HG02938 (cell line): Measurements from ENCODE around the gene COTL1.
"Not testable (repeated sequence)": the region's sequence is repeated elsewhere in the genome, so short reads cannot be mapped to it uniquely, and the experiment has no call there.

Experiments
- ATAC-seq: cut with Tn5 transposase; IDR thresholded peaks from one replicate; pipeline ENCODE4 v1.9.1; 2021; ENCODE audit warnings: mild to moderate bottlenecking, moderate library complexity; ENCODE audit not compliant: unreplicated experiment

COTL1 gene

DNA sequence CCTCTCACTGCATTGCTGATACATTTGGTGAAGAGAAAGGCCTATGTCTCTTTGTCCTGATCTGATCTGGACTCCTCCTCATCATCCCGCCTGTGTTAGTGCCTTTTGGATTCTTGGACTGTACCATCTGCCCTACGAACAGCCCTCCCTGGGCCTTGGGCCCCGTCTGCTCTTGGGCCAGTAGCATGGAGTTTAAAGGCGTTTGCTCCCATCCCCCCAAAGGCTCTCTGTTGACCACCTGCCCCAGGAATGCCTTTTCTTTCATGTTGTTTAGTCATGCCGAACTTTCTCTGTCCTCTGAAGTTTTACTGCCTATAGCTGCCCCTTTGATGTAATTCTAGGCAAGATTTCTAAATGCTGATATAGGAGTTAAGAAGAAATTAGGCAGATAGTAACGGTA lies 82.5 kb downstream of the COTL1 start:
- no peak for ATAC-seq

DNA sequence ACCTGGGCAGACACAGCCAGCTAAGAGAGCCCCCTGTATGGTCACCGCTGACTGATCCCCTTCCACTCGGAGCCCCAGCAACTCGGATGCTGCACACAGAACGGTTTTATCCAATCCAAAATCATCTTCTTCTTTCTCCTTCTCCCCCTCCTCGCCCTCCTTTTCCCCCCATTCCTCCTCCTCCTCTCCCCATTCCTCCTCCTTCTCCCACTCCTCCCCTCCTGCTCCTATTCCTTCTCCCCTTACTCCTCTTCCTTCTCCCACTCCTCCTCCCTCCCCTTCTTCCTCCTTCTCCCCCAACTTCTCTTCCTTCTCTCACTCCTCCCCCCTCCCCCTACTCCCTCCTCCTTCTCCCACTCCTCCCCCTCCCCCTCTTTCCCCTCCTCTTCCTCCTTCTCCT lies 83.1 kb downstream of the COTL1 start:
- no peak for ATAC-seq

DNA sequence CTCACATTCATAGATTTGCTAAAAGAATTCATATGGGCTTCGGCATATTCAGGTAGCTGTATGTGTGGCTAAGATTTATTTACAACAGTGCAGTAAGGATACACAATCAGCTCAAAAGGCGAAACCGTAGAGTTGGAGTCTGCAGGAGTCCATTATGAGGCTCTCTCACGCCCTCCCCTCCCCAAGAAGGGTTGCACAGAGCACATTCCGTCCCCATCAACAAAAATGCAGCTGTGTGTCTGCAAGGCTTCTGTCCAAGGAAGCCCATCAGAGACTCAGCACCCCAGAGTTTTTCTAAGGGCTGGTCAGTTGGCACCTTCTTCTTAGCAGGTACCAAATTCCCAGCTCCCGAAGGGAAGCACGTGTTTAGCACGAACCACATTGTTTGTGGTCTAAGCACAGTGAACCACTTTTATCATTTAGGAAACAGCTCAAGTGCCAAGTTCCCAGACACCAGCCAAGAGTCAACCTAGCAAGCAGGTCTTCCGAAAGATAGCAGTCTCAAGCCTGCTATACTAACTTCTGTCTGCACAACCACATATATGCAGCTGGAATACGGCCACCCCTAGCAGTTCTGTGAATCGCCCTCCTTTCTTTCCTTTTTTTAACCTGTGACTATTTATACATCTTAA lies 84.9 kb downstream of the COTL1 start:
- no peak for ATAC-seq

DNA sequence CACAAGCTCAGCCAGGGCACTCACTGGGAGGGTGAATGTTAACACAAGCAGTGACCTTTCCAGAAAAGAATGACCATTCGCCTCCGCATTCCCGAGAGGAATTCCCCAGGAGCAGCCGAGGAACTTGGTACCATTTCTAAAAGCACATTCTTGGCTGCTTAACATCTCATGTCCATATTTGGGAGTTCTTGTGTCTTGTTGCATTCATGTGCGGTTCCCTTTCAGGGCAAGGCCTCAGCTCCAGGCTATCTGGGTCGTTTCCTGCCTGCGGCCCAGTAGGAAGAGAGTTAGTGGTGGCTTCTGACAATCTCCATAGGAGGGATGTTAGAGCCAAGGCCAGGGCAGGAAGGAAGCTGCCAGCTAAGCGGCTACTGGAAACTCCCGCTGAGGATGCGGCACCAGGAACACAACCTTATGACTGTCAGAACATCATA lies 85.6 kb downstream of the COTL1 start:
- no peak for ATAC-seq

DNA sequence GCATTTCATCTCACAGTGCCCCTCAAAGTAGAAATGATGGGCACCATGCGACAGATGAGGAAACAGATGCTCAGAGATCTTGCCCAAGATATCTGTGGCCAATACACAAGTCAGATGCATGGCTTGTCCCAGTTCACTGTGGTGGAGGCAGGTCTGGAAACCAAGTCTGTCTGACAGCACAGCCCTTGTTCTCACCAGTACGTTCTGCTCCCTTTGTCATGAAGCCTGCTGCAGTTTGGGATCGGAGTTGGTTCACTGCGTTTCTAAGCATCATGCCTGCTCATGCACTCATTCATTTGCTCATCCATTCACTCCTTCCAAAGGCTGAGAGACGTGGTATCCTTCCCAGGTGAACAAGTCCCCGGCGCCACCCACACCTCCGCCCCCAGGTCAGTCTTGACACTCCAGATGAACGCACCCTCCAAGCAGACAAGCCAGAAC lies 86.2 kb downstream of the COTL1 start:
- ATAC-seq: no peak

DNA sequence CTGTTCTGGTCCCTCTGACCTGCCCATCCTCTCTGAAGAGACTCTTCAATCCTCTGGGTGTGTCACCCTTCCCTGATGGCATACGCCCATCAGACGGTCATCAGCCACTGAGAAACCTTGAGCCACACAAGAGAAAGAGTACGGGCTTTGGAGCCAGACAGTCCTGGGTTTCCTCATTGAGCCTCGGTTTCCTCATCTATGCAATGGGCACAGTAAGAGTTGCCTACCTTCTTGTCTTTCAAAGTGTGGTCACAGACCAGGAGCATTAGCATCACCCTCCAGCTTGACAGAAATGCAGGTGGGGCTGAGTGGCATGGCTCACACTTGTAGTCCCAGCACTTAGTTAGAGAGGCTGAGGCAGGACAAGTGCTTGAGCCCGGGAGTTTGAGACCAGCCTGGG lies 87.3 kb downstream of the COTL1 start:
- ATAC-seq: no peak

DNA sequence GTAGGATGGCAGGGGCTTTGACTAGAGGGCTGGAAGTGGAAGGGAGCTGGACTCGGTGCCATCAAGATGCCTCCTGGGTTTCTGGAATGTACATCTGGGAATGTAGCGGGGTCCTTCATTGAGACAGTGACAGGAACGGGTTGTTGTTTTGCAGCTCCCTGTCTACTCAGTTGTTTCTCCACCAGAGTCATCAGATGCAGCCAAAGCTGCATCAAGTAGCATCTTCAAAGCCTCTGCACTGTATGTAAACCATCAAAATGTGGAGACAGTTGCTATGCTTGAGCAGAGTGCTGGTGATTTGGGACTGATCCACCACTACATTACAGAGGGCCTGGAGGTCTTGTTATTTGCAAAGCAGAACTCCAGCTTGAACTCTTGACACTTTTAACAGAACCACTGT lies 88.3 kb downstream of the COTL1 start:
- ATAC-seq: no peak

DNA sequence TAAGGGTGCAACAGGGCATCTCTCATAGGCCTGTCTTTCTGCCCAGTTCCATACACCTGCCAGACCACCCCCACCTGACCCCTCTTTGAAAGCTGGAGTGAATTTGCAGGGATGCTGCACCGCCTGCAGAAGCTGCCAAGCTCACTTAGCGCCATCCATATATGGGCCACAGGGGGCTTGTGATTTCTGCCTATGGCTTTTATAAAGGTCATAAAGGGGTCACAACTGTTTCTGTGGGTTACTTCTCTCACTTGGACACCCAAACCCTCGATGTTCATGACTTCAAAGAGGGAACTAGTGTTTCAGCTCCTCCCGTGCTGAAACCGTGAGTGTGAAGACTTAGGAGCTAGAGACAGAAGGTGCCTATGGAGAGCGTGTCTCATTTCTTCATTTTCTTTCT lies 89.6 kb downstream of the COTL1 start:
- ATAC-seq: no peak

DNA sequence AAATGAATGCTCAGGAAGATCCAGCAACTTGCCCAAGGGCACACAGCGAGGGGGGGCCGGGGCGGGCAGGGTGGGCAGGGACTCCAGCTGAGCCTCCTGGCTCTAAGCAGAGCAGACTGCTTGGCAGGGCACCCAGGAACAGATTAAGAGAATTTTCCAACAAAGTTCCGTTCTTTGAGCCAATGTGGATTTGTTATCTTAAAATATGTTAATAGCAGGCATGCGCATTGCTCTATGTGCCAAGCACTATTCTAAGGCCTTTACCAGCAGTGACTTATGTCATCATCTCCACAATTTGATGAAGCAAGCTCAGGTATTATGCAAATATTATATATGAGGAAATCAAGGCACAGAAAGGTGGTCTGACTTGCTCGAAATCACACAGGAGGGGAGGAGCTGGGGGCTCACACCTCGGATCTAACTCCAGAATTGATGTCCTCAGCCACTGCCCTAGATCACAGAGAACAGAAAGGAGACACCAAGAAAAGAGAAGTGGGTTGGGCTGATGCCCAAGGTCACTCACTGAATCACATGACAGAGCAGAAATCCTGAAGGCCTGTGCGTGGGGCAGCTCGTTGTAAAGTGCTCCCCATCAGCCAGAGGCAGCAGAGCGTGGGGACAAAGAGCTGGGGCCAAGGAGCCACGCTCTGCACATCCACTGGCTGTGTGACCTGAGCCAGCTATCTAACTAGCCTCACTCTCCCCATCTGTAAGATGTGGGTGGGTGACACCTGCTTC lies 90.2 kb downstream of the COTL1 start:
- no peak for ATAC-seq

DNA sequence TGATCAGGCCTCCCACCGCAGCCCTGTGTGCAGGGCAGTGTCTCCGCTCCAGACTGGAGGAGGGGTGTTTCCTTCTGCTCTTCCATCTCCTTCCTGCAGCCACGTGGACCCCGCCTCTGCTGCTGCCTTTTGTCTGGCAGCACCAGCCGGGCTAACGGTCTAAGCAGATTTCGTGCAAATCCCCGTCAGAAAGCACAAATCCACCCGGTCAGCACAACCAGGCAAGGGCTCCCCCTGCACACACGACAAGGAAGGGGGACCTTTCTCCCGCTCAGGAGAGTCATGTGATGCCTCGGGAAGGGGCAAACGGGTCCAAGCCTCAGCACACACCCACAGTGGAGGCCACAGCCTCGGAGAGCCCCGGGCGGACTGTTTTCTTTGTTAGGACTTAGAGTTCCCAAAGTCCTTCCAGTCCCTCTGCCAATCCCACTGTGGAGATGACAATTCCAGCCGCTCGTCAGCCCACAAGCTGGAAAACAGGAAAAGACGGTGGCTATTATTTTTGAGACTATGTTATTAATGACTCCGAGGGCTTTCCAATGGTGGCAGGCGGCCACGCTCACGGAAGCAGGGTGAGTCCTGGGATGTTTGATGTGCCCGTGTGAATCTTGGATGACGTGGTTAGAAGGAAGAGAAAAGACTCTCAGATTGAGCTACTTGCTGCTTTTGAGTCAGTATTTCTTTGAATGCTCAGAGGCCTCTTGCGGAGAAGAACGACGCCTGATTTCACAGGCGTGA lies 90.9 kb downstream of the COTL1 start:
- no peak for ATAC-seq

DNA sequence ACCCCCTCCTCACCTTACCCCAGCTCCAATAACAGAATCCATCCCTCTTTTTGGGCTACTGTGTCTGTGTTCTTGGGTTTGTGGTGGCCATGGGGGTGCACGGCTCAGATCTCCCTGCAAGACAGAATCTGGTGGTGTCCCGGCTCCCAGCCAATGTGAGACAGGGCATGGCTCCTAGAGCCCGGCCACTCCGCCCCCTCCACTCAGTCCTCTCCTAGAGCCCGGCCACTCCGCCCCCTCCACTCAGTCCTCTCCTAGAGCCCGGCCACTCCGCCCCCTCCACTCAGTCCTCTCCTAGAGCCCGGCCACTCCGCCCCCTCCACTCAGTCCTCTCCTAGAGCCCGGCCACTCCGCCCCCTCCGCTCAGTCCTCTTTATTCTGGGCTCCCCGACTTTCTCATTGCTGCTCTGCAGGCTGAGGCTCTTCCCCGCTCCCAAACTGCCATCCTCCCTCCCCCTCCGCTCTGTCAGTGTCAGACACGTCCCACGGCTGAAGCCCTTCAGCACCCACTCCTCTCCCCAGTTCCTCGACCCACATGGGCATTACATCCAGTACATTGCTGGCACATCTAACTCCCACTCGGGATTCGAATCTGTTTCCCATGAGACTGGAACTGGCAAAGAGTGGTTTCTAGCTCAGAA lies 92.8 kb downstream of the COTL1 start:
- ATAC-seq: not testable (repeated sequence)

DNA sequence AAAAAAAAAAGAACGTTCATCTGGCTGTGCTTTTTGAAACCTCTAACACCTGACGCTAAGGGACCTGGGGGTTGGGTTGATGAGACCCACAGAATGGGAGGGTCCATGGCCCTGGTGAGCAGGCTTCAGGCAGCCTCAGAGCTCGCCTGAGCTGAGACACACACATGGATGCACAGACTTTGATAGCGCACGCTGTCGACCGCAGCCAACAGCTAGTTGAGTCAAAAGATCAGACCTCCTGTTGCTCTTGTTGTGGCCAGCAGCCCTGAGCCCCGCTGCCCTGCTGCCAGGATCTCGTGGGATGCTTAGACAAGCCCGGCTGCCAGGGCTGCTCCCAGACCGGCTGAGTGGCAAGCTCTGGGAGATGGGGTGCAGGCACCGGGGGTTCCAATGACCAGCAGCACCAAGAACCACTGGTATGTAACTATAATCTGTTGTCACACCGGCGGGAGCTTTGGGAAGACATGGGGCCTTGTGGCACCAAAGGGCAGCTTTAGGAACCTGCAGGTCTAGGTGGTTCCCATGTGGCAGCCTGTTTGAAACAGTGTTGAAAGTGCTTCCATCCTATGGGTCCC lies 93.4 kb downstream of the COTL1 start:
- ATAC-seq: no peak

DNA sequence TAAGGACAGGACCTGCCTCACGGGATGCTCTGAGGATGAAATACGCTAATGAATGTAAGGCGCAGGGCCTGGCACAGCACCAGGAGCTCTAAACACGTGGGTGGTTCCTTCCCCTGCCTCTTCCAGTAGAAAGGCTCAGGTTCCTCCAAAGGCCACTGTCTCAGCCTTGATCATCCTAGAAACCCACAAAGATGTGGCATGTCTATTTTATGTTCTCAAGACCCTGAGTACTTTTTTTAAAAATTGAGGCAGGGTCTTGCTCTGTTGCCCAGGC lies 96.4 kb downstream of the COTL1 start:
- ATAC-seq: no peak

DNA sequence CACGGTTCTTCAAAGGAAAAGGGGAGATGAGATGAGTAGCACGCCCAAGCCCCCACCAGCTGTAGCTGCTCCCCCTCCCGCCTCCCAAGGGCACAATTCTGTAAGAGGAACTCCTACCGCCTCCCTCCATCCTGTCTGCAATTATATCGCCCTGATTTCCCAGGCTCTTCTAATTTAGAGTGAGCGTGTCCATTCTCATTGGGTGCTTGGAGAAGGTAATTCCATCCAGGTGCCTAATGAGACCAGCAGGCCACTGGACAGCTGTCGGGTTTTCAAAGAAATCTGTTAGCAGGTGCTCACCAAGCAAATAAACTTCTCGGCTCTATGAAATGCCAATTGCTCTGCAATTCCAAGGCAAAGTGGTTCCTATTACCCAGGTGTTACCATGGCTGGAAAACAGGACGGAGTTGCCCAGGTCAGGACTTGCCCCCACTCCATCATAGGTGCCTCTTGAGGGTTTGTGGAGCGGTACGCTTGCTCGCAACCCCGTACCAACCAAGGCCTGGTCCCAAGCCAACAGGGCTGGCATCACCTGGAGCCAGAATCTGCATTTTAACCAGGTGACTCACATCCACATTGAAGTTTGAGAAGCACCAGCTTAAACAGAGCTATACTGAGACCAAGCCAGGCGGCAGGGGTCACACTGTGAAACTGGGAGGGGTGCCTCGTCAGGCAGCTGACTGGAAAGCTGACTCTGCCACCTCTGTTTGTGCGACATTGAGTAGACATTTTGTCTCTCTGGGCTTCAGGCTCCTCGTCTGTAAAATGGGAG lies 97.0 kb downstream of the COTL1 start:
- ATAC-seq: no peak

DNA sequence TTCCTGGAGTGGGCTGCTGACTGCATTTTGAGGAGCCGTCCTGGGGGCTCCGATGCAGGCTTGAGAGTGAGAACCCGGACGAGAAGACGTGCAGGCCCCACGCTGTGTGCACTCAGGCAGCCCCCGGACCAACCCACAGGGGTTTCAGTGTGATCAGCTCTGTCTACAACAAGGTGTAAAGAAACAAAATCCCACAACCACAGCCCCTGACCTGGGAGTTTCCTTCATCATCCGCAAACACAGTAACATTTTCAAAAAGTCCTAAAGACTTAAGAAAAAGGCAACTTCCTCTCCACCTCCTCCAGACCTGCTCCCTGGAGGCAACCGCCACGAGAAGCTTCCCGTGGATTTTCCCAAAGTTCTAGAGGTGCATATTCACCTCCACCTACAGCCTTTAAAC lies 98.0 kb downstream of the COTL1 start:
- no peak for ATAC-seq

DNA sequence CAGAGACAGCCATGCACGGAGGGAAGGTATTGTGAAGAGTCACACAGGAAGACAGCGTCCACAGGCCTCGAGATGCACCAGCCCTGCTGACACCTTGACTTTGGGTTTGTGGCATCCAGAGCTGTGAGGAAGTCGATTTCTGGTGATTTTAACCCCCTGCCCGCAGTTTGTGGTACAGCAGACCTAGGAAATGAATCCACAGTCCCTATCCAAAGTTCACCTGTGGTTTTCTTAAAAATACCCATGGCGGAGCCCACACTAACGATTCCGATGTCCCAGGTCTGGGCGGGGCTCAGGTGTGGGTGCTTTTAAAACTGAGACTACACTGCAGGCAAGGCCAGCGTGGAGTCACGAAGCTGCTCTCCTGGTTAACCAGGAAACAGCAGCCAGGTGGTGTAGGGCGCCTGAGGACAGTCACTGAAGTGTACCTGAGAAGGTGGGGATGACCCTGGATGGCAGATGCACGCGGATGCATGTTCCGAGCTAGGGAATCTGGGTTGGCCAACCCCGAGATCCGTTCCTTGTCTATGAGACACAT lies 99.0 kb downstream of the COTL1 start:
- no peak for ATAC-seq

DNA sequence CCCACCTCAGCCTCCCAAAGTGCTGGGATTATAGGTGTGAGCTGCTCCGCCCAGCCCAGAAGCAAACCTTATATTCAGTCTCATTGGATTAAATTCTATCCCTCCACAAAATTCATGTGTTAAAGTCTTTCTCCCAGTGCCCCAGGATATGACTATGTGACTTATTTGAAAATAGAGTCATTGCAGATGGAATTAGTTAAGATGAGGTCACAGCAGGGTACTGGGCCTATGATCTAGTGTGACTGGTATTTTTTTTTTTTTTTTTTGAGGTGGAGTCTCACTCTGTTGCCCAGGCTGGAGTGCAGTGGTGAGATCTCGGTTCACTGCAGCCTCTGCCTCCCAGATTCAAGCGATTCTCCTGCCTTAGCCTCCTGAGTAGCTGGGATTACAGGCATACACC lies 99.7 kb downstream of the COTL1 start:
- not testable (repeated sequence) for ATAC-seq

DNA sequence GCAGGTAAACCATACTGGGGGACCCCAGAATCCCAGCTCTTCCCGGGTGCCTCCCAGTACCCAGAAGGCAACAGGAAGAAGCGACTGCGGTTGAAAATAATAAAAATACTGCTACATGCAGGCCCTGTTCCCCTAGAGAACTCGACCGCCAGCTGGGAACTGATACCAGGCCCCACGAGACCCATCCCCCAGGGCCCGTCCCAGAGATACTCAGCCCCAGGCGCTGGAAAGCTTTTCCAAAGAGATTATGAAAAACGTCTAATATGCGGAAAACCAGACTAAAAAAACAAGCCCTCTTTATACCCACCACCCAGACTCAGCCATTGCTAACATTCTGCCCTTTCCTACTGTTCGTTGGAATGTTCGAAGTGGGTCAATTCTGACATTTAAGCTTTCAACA lies 100.5 kb downstream of the COTL1 start:
- ATAC-seq: no peak
